ENCODE data around the gene CCK.

Gene CCK

GRCh38 chr3:42226470-42227425 lies 39.2 kb downstream of the CCK start:
- H3K4me3 ChIP-seq (ENCODE audit: low read depth, low read length): no peak overlapping the region
- no peak for DNase-seq (ENCODE audit: low read depth)
- TF ChIP-seq CTCF (IDR thresholded peaks at IDR 0.05; ENCODE audit: insufficient read depth, low read depth, low read length, missing control alignments): no peak

GRCh38 chr3:42225486-42226363 lies 40.3 kb downstream of the CCK start:
- no peak overlapping the region for H3K4me3 ChIP-seq (ENCODE audit: low read depth, low read length)
- no peak for TF ChIP-seq CTCF (IDR thresholded peaks at IDR 0.05; ENCODE audit: insufficient read depth, low read depth, low read length, missing control alignments)
- DNase-seq (ENCODE audit: low read depth): no peak

GRCh38 chr3:42224658-42225421 lies 41.1 kb downstream of the CCK start:
- no peak for DNase-seq (ENCODE audit: low read depth)
- no peak for TF ChIP-seq CTCF (IDR thresholded peaks at IDR 0.05; ENCODE audit: insufficient read depth, low read depth, low read length, missing control alignments)
- H3K4me3 ChIP-seq (ENCODE audit: low read depth, low read length): no peak overlapping the region

- no peak for TF ChIP-seq CTCF (IDR thresholded peaks at IDR 0.05; ENCODE audit: insufficient read depth, low read depth, low read length, missing control alignments)
- H3K4me3 ChIP-seq (ENCODE audit: low read depth, low read length): no peak overlapping the region
- no peak for DNase-seq (ENCODE audit: low read depth)
Observed at GRCh38 chr3:42224178-42224577, 41.8 kb downstream of the CCK start.

GRCh38 chr3:42222942-42223693 lies 42.9 kb downstream of the CCK start:
- TF ChIP-seq CTCF (IDR thresholded peaks at IDR 0.05; ENCODE audit: insufficient read depth, low read depth, low read length, missing control alignments): no peak

More at GRCh38 chr3:42222942-42223693, 42.9 kb downstream of the CCK start:
- no peak for DNase-seq (ENCODE audit: low read depth)
- no peak overlapping the region for H3K4me3 ChIP-seq (ENCODE audit: low read depth, low read length)

All from GM12865 (cell line).